ENCODE results near the gene CREG2. TPM values are rescaled to one million over a fixed set of nuclear protein-coding genes. Genes with fewer than 3 reads are reported as not detected.

Gene CREG2
- total RNA-seq, 1 experiment from 2014 or later: 119 TPM

- Histone ChIP-seq H3K9me3 (no peaks in the 10 kb centered on the region; the same call in 1 of the 2 replicates), H3K4me3 (ENCODE audit: low read depth, low read length) (no peak overlapping the region), H3K27me3 (replicated peaks; ENCODE audit: control insufficient read depth, insufficient read depth, low read length) (no peaks in the 10 kb centered on the region), H3K4me1 (peaks cover 40% of the 10 kb centered on the region), H3K36me3 (ENCODE audit: control insufficient read depth, insufficient read depth, low read length) (no peaks in the 10 kb centered on the region; the same call in 1 of the 2 replicates)
- H3K9me3 Mint-ChIP-seq (ENCODE audit: unreplicated experiment): peaks cover 20% of the 10 kb centered on the region
- H3K36me3 Mint-ChIP-seq (ENCODE audit: insufficient read depth, unreplicated experiment): peaks cover 17% of the 10 kb centered on the region
- H3K27ac Mint-ChIP-seq (ENCODE audit: unreplicated experiment): peak overlapping the region; percentile 80
- no peak for DNase-seq
- H3K27me3 Mint-ChIP-seq (ENCODE audit: insufficient read depth, unreplicated experiment): no peaks in the 10 kb centered on the region
- ChIA-PET POLR2A (no interaction called here), CTCF (no interaction called here)
- peaks cover 40% of the 10 kb centered on the region for H3K4me1 Mint-ChIP-seq (ENCODE audit: low read depth, unreplicated experiment)
- no peak for TF ChIP-seq CTCF (IDR thresholded peaks at IDR 0.05; ENCODE audit: insufficient read depth in 1 of 2, low read depth in 1 of 2, low read length in 1 of 2, severe bottlenecking in 1 of 2, unreplicated experiment in 1 of 2)
- no peak overlapping the region for H3K4me3 Mint-ChIP-seq (ENCODE audit: unreplicated experiment)
- intact Hi-C loops (cut with micrococcal nuclease; ENCODE audit: unreplicated experiment): loop anchor here (1.0 kb wide), 1 partner anchor 13 kb away; no protein-coding TSS in a partner anchor
- BruUV-seq (replicated peaks): no TSS peak
These were observed 14.5 kb downstream of the CREG2 start for GRCh38 chr2:101372792-101373191.

DNA sequence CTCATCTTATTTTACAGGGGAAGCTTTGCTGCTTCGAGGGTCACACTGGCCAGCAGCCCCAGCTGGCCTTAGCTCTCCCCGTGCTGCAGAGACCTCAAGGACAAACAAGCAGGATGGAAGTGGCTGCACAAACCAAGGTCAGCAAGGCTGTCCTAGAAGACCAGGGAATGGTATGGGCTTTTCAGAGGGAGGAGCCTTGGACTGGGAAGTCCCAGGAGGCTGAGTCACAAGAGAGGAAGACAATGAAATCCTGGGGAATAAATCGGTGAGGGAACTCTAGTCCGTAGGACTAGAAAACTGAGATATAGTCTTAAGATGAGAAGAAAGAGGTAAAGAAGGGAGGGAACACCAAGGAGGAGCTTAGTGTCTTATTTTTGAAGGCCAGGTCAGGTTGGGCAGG, 15.7 kb downstream of the CREG2 start:
- intact Hi-C loops (cut with micrococcal nuclease; ENCODE audit: unreplicated experiment): loop anchor here (1.0 kb wide), 1 partner anchor 12 kb away; no protein-coding TSS in a partner anchor
- DNase-seq: no peak
- Mint-ChIP-seq H3K4me1 (ENCODE audit: low read depth, unreplicated experiment) (peaks cover 46% of the 10 kb centered on the region), H3K4me3 (ENCODE audit: unreplicated experiment) (no peak overlapping the region), H3K36me3 (ENCODE audit: insufficient read depth, unreplicated experiment) (peaks cover 17% of the 10 kb centered on the region), H3K27me3 (ENCODE audit: insufficient read depth, unreplicated experiment) (no peaks in the 10 kb centered on the region), H3K9me3 (ENCODE audit: unreplicated experiment) (peaks cover 20% of the 10 kb centered on the region), H3K27ac (ENCODE audit: unreplicated experiment) (peak overlapping the region; percentile 80)
- BruUV-seq (replicated peaks): no TSS peak
- H3K4me3 ChIP-seq (ENCODE audit: low read depth, low read length): no peak overlapping the region
- no peaks in the 10 kb centered on the region; the same call in 1 of the 2 replicates for H3K9me3 ChIP-seq
- ChIA-PET CTCF (interaction anchor here (0.9 to 1.3 kb wide), 2 partner anchors 9 to 29 kb away, joined by 4 to 5 read pairs; no protein-coding TSS in a partner anchor), POLR2A (no interaction called here)
- no peak for TF ChIP-seq CTCF (IDR thresholded peaks at IDR 0.05; ENCODE audit: insufficient read depth in 1 of 2, low read depth in 1 of 2, low read length in 1 of 2, severe bottlenecking in 1 of 2, unreplicated experiment in 1 of 2)
- H3K36me3 ChIP-seq (ENCODE audit: control insufficient read depth, insufficient read depth, low read length): peaks cover 1% of the 10 kb centered on the region
- H3K27me3 ChIP-seq (replicated peaks; ENCODE audit: control insufficient read depth, insufficient read depth, low read length): no peaks in the 10 kb centered on the region
- peaks cover 44% of the 10 kb centered on the region for H3K4me1 ChIP-seq

- CTCF ChIA-PET: no interaction called here
These were observed 18.2 kb downstream of the CREG2 start for GRCh38 chr2:101369100-101369499.

More at GRCh38 chr2:101369100-101369499, 18.2 kb downstream of the CREG2 start:
- Mint-ChIP-seq H3K27me3 (ENCODE audit: insufficient read depth, unreplicated experiment) (no peaks in the 10 kb centered on the region), H3K4me3 (ENCODE audit: unreplicated experiment) (no peak overlapping the region), H3K36me3 (ENCODE audit: insufficient read depth, unreplicated experiment) (peaks cover 31% of the 10 kb centered on the region), H3K27ac (ENCODE audit: unreplicated experiment) (peak overlapping the region; percentile 19), H3K9me3 (ENCODE audit: unreplicated experiment) (peaks cover 41% of the 10 kb centered on the region), H3K4me1 (ENCODE audit: low read depth, unreplicated experiment) (peaks cover 47% of the 10 kb centered on the region)
- intact Hi-C loops (cut with micrococcal nuclease; ENCODE audit: unreplicated experiment): no loop called here
- Histone ChIP-seq H3K4me1 (peaks cover 30% of the 10 kb centered on the region), H3K27me3 (replicated peaks; ENCODE audit: control insufficient read depth, insufficient read depth, low read length) (no peaks in the 10 kb centered on the region), H3K4me3 (ENCODE audit: low read depth, low read length) (no peak overlapping the region), H3K36me3 (ENCODE audit: control insufficient read depth, insufficient read depth, low read length) (peaks cover 1% of the 10 kb centered on the region), H3K9me3 (peaks cover 5% of the 10 kb centered on the region; the same call in 1 of the 2 replicates)
- DNase-seq: no peak
- POLR2A ChIA-PET: no interaction called here
- no TSS peak for BruUV-seq (replicated peaks)
- TF ChIP-seq CTCF (IDR thresholded peaks at IDR 0.05; ENCODE audit: insufficient read depth in 1 of 2, low read depth in 1 of 2, low read length in 1 of 2, severe bottlenecking in 1 of 2, unreplicated experiment in 1 of 2): no peak
